GM12891 (cell line): ENCODE results near the gene PI4KA.
A peak's percentile ranks its signal among the peaks of the same experiment; 100 is the strongest.
"Not testable (repeated sequence)": the region's sequence is repeated elsewhere in the genome, so short reads cannot be mapped to it uniquely, and the experiment has no call there.

ENCODE experiments used
- DNase-seq: peaks from one replicate; pipeline ENCODE4 v3.0.0; 2011; ENCODE audit warnings: low spot score; ENCODE audit not compliant: insufficient read length
- FAIRE-seq: peaks from 2 replicates; lab custom pipeline; 2011; peaks lifted over from hg19 to GRCh38; lab: Jason Lieb, UNC
- PAX5 ChIP-seq: IDR thresholded peaks from 2 replicates; pipeline ENCODE4 v1.6.1; 2011; ENCODE audit warnings: low read length, moderate library complexity, mild to moderate bottlenecking; ENCODE audit not compliant: insufficient read depth, severe bottlenecking
- POLR2A ChIP-seq: IDR thresholded peaks from 2 replicates; pipeline ENCODE4 v1.6.1; 2011; ENCODE audit warnings: low read depth, low read length, control low read depth
- POLR2AphosphoS5 ChIP-seq: IDR thresholded peaks from 2 replicates; pipeline ENCODE4 v1.6.1; 2011; ENCODE audit warnings: low read depth, low read length, control low read depth
- POU2F2 ChIP-seq: IDR thresholded peaks from 2 replicates; pipeline ENCODE4 v1.6.1; 2011; ENCODE audit warnings: low read depth, mild to moderate bottlenecking, control low read depth, low read length, moderate library complexity
- SPI1 ChIP-seq: IDR thresholded peaks from 2 replicates; pipeline ENCODE4 v1.6.1; 2011; ENCODE audit warnings: low read depth, low read length, control low read depth
- TAF1 ChIP-seq: IDR thresholded peaks from 2 replicates; pipeline ENCODE4 v1.6.1; 2011; ENCODE audit warnings: low read depth, low read length, control low read depth

PI4KA gene

DNA sequence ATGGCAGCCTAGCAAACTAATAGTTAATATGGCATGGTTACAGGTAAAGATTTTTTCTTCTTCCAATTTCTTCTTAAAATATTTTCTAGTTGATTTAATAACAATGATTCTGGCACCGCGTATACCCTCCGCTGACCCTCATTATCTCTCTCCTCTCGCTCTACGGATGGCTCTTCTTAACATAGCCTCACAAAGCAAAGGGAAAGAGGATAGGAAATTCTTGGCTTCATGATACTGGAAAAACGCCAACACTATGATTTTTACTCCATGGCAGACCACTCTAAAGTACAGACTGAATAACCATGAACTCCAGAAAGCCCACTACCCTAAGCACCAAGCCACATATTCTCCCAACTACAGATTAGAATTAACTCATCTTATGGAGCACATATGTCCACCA lies 6.1 kb downstream of the PI4KA start:
- DNase-seq (no peak), FAIRE-seq (no peak)
- TF ChIP-seq POLR2AphosphoS5, result no peak
- TF ChIP-seq POU2F2, result no peak
- no peak for TF ChIP-seq SPI1
- no peak for TF ChIP-seq TAF1
- no peak for TF ChIP-seq PAX5
- TF ChIP-seq POLR2A, result no peak

- FAIRE-seq, result peak; percentile 23
- no peak for TF ChIP-seq SPI1
- no peak for TF ChIP-seq POLR2AphosphoS5
- no peak for TF ChIP-seq PAX5
- no peak for TF ChIP-seq TAF1
- TF ChIP-seq POU2F2, result no peak
- no peak for TF ChIP-seq POLR2A
- no peak for DNase-seq
Measured at GRCh38 chr22:20852076-20852475, 6.5 kb downstream of the PI4KA start.

DNA sequence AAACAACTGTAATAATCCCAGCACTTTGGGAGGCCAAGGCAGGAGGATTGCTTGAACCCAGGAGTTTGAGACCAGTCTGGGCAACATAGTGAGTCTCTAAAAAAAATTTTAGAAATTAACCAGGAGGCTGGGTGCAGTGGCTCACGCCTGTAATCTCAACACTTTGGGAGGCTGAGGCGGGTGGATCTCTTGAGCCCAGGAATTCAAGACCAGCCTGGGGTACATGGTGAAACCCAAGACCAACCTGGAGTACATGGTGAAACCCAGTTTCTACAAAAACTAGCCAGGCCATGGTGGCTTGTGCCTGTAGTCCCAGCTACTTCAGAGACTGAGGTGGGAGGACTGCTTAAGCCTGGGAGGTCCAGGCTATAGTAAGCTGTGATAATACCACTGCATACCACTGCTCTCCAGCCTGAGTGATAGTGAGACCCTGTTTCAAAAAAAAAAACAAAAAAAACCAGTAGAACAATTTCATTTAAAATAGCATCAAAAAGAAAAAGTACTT lies 11.2 kb downstream of the PI4KA start:
- TF ChIP-seq POLR2AphosphoS5, result no peak
- no peak for TF ChIP-seq POLR2A
- TF ChIP-seq SPI1, result no peak
- no peak for DNase-seq
- no peak for FAIRE-seq

GRCh38 chr22:20844055-20845037 lies 14.3 kb downstream of the PI4KA start:
- no peak for DNase-seq
- no peak for FAIRE-seq
- TF ChIP-seq POLR2AphosphoS5 (no peak), SPI1 (no peak), PAX5 (no peak), POU2F2 (no peak), TAF1 (no peak), POLR2A (no peak)

DNA sequence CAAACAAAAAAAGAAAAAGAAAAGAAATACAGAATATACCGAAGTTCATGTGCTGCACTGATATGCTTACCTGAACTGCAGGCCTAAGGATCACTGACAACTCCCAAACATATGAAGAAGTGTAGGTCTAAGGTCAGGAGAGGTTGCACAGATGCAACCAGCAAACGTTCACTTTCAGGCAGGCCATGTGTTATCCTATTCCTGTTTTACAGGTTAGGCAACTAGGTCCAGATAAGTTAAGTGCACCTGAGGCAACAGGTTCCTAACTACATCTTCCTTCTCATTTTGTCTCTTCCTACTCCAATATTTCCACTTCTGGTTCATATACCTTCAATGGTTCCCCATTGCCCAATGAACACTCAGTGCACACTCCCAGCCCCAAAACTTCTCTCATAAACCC lies 15.1 kb downstream of the PI4KA start:
- no peak for DNase-seq
- FAIRE-seq, result no peak
- no peak for TF ChIP-seq TAF1
- no peak for TF ChIP-seq POLR2AphosphoS5
- TF ChIP-seq SPI1, result no peak
- no peak for TF ChIP-seq PAX5
- TF ChIP-seq POLR2A, result no peak
- no peak for TF ChIP-seq POU2F2

DNA sequence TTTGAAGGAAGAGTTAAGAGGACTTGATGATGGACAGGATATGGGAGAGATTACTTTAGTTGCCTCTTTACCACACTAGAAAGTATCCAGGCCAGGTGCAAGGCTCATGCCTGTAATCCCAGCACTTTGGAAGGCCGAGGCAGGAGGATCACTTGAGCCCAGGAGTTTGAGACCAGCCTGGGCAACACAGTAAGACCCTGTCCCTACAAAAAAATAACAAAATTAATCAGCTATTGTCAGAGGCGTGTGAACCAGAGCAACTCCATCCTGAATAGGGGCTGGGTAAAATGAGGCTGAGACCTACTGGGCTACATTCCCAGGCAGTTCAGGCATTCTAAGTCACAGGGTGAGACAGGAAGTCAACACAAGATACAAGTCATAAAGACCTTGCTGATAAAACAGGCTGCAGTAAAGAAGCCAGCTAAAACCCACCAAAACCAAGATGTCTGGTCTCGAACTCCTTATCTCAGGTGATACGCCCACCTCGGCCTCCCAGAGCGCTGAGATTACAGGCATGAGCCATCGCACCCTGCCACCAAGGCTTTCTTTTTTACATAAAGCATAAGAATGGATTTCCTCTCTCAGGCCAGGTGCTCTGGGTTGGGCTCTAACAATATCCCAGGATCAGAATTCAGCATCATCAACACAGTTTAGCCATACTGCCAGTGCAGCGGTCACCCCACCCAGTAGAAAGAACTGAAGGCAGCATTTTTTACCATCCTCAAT lies 17.8 kb downstream of the PI4KA start:
- TF ChIP-seq POLR2AphosphoS5, result no peak
- TF ChIP-seq POLR2A, result no peak
- TF ChIP-seq PAX5, result no peak
- no peak for TF ChIP-seq SPI1
- TF ChIP-seq POU2F2, result no peak
- TF ChIP-seq TAF1, result no peak
- FAIRE-seq (no peak), DNase-seq (no peak)

DNA sequence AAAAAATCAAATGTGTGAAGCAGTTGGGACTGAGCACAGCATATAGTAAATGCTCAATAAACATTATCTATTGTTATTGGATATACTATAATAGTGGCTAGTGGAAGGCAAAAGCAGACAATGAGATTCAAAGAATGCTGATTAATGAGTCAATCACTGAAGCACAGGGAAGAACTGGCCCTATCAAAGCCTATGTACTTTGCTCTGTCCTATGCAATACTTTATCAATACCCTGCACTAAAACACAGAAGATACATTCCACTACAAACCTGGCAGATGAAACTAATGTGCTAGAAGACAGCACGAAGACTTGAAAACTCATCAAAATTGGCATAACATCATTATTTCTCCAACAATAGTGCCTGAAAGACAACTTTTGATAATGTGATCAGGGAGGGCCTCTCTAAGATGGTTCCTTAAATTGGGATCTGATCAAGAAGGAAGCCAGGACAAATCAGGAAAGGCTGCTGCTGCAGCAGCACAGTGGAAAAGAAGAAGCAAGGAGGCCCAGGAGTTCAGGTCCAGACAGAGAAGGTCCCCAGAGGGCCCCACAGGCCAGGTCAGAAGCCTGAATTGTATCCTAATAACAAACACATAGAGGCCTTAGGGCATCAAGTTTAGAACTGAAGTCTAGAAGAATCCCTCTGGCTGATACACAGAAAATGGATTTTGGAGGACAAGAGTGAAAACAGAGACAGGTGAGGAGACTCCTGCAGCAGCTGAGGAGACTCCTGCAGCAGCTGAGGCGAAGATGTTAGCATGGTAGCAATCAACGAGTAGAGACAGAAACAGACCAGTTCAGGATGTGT lies 18.6 kb downstream of the PI4KA start:
- no peak for FAIRE-seq
- TF ChIP-seq POLR2AphosphoS5, result no peak

GRCh38 chr22:20839354-20839753 lies 19.3 kb downstream of the PI4KA start:
- not testable (repeated sequence) for FAIRE-seq, DNase-seq

More for the DNA sequence above, 18.6 kb downstream of the PI4KA start:
- DNase-seq, result no peak
